Keratinocyte (primary cell): ENCODE results near the gene SUSD4. TPM values are rescaled to one million over a fixed set of nuclear protein-coding genes. Genes with fewer than 3 reads are reported as not detected.

Experiments used
- DNase-seq: peaks from one replicate; pipeline ENCODE4 v3.0.0-alpha.2; 2011; ENCODE audit warnings: low read depth, missing footprints, low spot score
- FAIRE-seq: peaks from 2 replicates; lab custom pipeline; 2011; peaks lifted over from hg19 to GRCh38; lab: Jason Lieb, UNC
- H2AFZ ChIP-seq: 2 replicates; pipeline ENCODE4 v1.6.0; 2012; ENCODE audit warnings: low read length, control low read depth, inconsistent platforms; ENCODE audit not compliant: control insufficient read depth
- H3K27ac ChIP-seq: 2 replicates; pipeline ENCODE4 v1.5.1; 2011; ENCODE audit warnings: low read length; ENCODE audit not compliant: control insufficient read depth, insufficient read depth
- H3K27me3 ChIP-seq: 3 replicates; pipeline ENCODE4 v1.6.0; 2011; ENCODE audit warnings: low read length; ENCODE audit not compliant: control insufficient read depth, insufficient read depth; ENCODE audit errors: extremely low read depth
- H3K36me3 ChIP-seq, 2 experiments: 2 replicates in 1 of 2; 3 replicates in 1 of 2; pipeline ENCODE4 v1.5.1; 2011; ENCODE audit warnings: low read length in 2 of 2, mild to moderate bottlenecking in 1 of 2; ENCODE audit not compliant: control insufficient read depth in 2 of 2, insufficient read depth in 2 of 2; ENCODE audit errors: extremely low read depth in 1 of 2
- H3K4me1 ChIP-seq: 3 replicates; pipeline ENCODE4 v1.5.1; 2011; ENCODE audit warnings: low read length; ENCODE audit not compliant: control insufficient read depth, insufficient read depth; ENCODE audit errors: extremely low read depth
- H3K4me2 ChIP-seq: 3 replicates; pipeline ENCODE4 v1.6.0; 2011; ENCODE audit warnings: low read depth, low read length; ENCODE audit not compliant: control insufficient read depth, insufficient read depth; ENCODE audit errors: extremely low read depth
- H3K4me3 ChIP-seq, 3 experiments: fragments of 200-600 bp in 1 of 3; sonication (generic) in 1 of 3; 2 replicates in 2 of 3; 3 replicates in 1 of 3; pipeline ENCODE4 v1.5.1; 2011 to 2016; ENCODE audit warnings: low read length in 3 of 3, mild to moderate bottlenecking in 3 of 3, control low read depth in 2 of 3, inconsistent platforms in 1 of 3, low read depth in 1 of 3, mixed read lengths in 1 of 3, mixed run types in 1 of 3, moderate library complexity in 1 of 3; ENCODE audit not compliant: control insufficient read depth in 2 of 3, insufficient read depth in 2 of 3; ENCODE audit errors: extremely low read depth in 1 of 3
- H3K79me2 ChIP-seq: 2 replicates; pipeline ENCODE4 v1.6.0; 2012; ENCODE audit warnings: low read length; ENCODE audit not compliant: control insufficient read depth, insufficient read depth
- H3K9ac ChIP-seq: 3 replicates; pipeline ENCODE4 v1.6.0; 2011; ENCODE audit warnings: low read length; ENCODE audit not compliant: control insufficient read depth, insufficient read depth; ENCODE audit errors: extremely low read depth
- H3K9me1 ChIP-seq: 3 replicates; pipeline ENCODE4 v1.6.0; 2011; ENCODE audit warnings: low read length; ENCODE audit not compliant: control insufficient read depth, insufficient read depth; ENCODE audit errors: extremely low read depth
- H3K9me3 ChIP-seq: 2 replicates; pipeline ENCODE4 v1.5.1; 2012; ENCODE audit warnings: low read depth, low read length; ENCODE audit not compliant: control insufficient read depth
- H4K20me1 ChIP-seq: 3 replicates; pipeline ENCODE4 v1.6.0; 2011; ENCODE audit warnings: low read length; ENCODE audit not compliant: control insufficient read depth, insufficient read depth; ENCODE audit errors: extremely low read depth
- EZH2 ChIP-seq: IDR thresholded peaks from one replicate; pipeline ENCODE4 v1.6.1; 2012; ENCODE audit warnings: inconsistent platforms, mild to moderate bottlenecking, low read length, moderate library complexity
- dilution Hi-C: fragments of 300-500 bp; cut with MboI; formaldehyde crosslinking; loops from one replicate; pipeline ENCODE4 v1.7.0; 2020; ENCODE audit warnings: low sequenced_read_pairs; ENCODE audit not compliant: extremely low pct_ligation_motif_present
- polyA plus RNA-seq, 5 experiments: library from polyadenylated mRNA; depleted of rRNA in 3 of 5; stranded (reverse) in 3 of 5; stranded (forward) in 1 of 5; unstranded in 1 of 5; fragments of >200 nt; gene quantifications; 1 replicate in 1 of 5; 2 replicates in 3 of 5; 3 replicates in 1 of 5; pipeline versions ENCODE4 v1.2.1 to v1.2.3, GENCODE V29; 2011 to 2012; ENCODE audit warnings: missing spikeins in 2 of 5, low read depth in 1 of 5, low replicate concordance in 1 of 5
- TF ChIP-seq, protein P1 (sequence below), 3 experiments: IDR thresholded peaks in 1 of 3; conservative IDR thresholded peaks in 1 of 3; optimal IDR thresholded peaks in 1 of 3; 2 replicates in 2 of 3; 3 replicates in 1 of 3; pipeline versions ENCODE3 to v1.5.1; 2011; ENCODE audit warnings: low read length in 3 of 3, mild to moderate bottlenecking in 3 of 3, moderate library complexity in 2 of 3, control low read depth in 1 of 3, inconsistent platforms in 1 of 3; ENCODE audit not compliant: insufficient read depth in 2 of 3; ENCODE audit errors: extremely low read depth in 1 of 3

The SUSD4 gene
- polyA plus RNA-seq, 1 donor (not counting 4 experiments of a cell fraction or from before 2014, with no cell fraction given), result 1.6 TPM

DNA sequence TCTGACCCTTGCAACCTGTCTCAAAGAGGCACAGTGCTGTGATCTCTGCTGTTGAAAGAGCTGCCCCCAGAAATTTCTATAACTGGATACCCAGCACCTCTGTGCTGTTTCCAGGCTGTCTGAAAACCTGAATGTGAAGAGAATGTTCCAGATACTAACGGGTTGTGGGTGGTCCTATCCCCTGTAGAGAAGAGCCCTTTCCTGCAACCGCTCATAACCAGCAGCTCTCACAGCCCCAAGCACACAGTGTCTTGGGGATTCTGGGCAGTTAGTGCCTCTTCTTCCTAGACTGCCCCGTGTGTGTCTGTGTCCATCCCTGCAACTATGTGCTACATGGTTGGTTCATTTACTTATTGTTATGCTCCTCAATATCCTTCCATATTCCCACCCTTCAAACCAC lies 104.5 kb downstream of the SUSD4 start:
- dilution Hi-C loops, result no loop called here
- Histone ChIP-seq H4K20me1 (no peaks in the 10 kb centered on the region), H3K4me3 (no peak overlapping the region), H3K4me1 (peaks cover 21% of the 10 kb centered on the region), H3K9ac (no peak overlapping the region), H3K27me3 (no peaks in the 10 kb centered on the region), H3K36me3 (no peaks in the 10 kb centered on the region), H3K4me2 (no peak overlapping the region), H3K27ac (no peak overlapping the region), H2AFZ (no peak overlapping the region), H3K9me1 (no peaks in the 10 kb centered on the region), H3K79me2 (no peaks in the 10 kb centered on the region), H3K9me3 (no peaks in the 10 kb centered on the region)
- FAIRE-seq (no peak), DNase-seq (no peak)
- TF ChIP-seq, protein P1, sequence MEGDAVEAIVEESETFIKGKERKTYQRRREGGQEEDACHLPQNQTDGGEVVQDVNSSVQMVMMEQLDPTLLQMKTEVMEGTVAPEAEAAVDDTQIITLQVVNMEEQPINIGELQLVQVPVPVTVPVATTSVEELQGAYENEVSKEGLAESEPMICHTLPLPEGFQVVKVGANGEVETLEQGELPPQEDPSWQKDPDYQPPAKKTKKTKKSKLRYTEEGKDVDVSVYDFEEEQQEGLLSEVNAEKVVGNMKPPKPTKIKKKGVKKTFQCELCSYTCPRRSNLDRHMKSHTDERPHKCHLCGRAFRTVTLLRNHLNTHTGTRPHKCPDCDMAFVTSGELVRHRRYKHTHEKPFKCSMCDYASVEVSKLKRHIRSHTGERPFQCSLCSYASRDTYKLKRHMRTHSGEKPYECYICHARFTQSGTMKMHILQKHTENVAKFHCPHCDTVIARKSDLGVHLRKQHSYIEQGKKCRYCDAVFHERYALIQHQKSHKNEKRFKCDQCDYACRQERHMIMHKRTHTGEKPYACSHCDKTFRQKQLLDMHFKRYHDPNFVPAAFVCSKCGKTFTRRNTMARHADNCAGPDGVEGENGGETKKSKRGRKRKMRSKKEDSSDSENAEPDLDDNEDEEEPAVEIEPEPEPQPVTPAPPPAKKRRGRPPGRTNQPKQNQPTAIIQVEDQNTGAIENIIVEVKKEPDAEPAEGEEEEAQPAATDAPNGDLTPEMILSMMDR (optimal IDR thresholded peaks at IDR 0.05 in 1 of 3, IDR thresholded peaks at IDR 0.05 in 1 of 3, conservative IDR thresholded peaks at IDR 0.05 in 1 of 3; ENCODE audit: extremely low read depth in 1 of 3, insufficient read depth in 2 of 3, low read length in 3 of 3), result no peak
- no peak for TF ChIP-seq EZH2

- H3K27ac ChIP-seq, result no peak overlapping the region
- H3K4me2 ChIP-seq, result no peak overlapping the region
Measured at GRCh38 chr1:223258751-223259198, 105.2 kb downstream of the SUSD4 start.

More at GRCh38 chr1:223258751-223259198, 105.2 kb downstream of the SUSD4 start:
- Histone ChIP-seq H3K36me3 (no peaks in the 10 kb centered on the region), H3K27me3 (no peaks in the 10 kb centered on the region), H4K20me1 (no peaks in the 10 kb centered on the region), H2AFZ (no peak overlapping the region), H3K9me3 (no peaks in the 10 kb centered on the region), H3K9me1 (no peaks in the 10 kb centered on the region), H3K4me1 (peaks cover 21% of the 10 kb centered on the region), H3K79me2 (no peaks in the 10 kb centered on the region), H3K4me3 (no peak overlapping the region), H3K9ac (no peak overlapping the region)
- dilution Hi-C loops, result no loop called here
- FAIRE-seq (peak; percentile 83), DNase-seq (no peak)
- TF ChIP-seq EZH2, result no peak
- TF ChIP-seq, protein P1 (optimal IDR thresholded peaks at IDR 0.05 in 1 of 3, IDR thresholded peaks at IDR 0.05 in 1 of 3, conservative IDR thresholded peaks at IDR 0.05 in 1 of 3; ENCODE audit: extremely low read depth in 1 of 3, insufficient read depth in 2 of 3, low read length in 3 of 3), result no peak
